GM18505 (cell line): ENCODE results near the gene RFX7.

Source experiments
- ATAC-seq: cut with Tn5 transposase; IDR thresholded peaks from one replicate; pipeline ENCODE4 v1.9.1; 2021; ENCODE audit not compliant: unreplicated experiment
- POLR2A ChIP-seq: IDR thresholded peaks from 4 replicates; pipeline ENCODE4 v1.6.1; 2011; ENCODE audit warnings: borderline replicate concordance; ENCODE audit not compliant: insufficient read depth, insufficient read length; ENCODE audit errors: extremely low read depth

Gene RFX7

DNA sequence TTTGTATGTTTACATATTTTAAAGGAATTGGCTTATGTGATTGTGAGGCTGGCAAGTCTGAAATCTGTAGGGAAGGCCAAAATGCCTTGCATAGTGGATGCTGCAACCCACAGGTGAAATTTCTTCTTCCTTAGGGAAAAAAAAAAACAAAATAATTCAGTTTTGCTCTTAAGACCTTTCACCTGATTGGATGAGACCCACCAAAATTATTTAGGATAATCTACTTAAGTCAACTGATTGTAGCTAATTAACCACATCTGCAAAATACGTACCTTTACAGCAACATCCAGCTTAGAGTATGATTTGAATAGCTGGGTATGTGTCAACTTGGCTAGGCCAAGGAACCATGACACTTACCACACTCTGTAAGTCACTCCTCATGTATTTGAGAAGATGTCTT, 6.9 kb upstream of the RFX7 start:
- TF ChIP-seq POLR2A: no peak
- no peak for ATAC-seq

DNA sequence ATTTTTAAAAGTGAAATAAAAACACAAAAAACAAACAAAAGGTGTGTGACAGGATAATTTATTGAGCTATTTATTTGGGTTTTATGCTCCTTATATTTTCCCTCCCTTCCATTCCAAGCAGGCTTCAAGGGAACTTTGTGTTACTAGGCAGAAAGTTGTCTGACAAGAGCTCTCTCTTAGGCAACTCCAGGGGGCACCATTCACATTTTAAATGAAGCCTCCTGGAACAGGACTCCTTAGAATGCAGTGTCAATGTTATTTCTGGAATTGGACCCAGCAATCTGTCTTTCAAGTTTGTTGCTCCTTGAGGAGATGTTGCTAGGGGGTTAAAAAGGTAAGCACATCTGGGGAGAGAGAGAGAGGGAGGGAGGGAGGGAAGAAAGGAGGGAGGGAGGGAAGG, 5.4 kb upstream of the RFX7 start:
- TF ChIP-seq POLR2A: no peak
- no peak for ATAC-seq

DNA sequence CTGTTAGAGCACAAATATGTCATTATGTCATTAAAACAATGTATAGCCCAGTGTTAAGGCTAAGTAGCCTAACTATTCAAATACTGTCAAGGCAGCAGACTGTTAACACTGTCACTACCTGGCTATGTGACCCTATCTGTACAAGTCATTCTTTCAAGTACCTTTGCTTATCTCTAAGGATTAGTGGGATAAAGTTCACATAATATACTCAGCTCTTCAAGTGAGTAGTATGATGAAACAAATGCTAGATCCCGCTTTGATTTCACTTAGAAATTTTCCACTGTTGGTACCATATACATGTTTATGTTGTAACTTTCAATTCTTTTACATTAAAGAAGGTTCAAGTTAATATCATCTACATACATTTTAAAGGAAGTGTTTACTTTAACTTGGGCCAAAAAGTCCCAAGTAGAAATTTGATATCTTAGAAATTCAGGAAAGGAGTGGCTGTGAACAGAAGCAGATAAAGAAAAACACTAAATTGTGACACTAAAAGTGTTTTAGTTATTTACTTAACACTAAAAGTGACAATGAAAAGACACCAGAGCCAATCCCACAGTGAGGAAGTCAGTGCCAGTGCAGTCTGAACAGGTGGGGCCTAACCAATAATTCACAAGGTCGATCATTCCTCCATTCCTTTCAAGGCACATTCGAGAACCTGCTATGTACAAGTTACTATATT, 4.8 kb upstream of the RFX7 start:
- TF ChIP-seq POLR2A: no peak
- ATAC-seq: no peak

DNA sequence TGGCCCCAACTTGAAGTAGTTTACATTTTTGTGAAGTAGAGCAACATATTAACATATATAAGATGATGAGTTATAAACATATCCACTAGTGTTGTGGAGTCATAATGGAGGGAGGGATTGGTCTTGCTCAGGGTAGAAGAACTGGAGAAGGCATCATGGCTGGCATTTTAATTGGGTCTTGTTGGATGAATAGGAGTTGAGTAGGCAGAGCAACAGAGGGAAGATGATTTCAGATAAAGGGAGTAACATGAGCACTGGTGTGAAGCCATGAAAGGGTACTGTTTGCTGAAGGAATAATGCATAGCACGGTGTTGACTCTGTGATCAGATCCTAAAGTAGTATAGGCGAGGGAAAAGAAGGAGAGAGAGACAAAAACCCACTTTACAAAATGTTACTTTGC, 3.6 kb upstream of the RFX7 start:
- no peak for ATAC-seq
- no peak for TF ChIP-seq POLR2A

DNA sequence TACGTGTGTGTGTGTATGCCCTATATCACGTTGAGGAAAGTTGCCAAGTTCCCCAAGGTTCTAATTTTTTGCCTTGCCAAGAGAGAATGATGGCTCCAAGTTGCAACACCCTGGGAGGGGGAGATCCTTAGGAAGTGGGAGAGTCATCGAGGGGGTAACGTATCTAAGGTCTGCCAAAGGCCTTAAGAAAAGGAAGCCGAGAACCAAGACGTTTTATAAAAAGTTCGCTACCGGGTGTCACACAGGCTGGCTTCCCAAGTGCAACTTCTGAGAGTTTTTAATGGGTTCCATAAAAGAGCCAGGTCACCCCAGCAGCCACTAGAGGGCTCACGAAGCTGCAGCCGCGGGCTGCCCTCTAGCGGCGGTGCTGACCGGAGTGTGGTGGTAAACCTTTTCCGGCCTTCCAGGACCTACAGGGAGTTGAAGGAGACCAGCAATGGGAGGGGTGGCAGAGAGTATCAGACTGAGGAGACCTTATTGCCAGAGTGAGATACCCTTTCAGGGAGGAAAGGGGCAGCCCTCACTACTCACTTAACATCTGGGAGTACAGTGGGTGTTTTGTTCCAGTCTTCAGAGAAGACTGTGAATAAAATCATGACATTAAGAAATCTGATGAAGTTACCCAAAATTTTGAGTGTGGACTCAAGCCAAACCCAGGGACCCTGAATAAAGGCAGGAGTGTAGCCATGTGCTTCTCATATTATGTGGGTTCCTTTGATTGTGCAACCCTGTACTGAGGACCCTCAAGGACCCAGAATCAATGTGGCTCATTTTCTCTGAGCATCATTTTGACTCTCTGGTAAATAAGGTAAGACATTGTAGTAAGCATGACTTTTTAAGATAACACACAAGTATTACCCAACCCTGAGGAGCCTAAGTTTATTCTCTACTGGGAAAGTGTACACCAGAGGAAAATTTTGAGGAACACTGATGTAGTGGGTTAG, 2.5 kb upstream of the RFX7 start:
- peak; percentile 65 for ATAC-seq
- TF ChIP-seq POLR2A: peak; percentile 78

DNA sequence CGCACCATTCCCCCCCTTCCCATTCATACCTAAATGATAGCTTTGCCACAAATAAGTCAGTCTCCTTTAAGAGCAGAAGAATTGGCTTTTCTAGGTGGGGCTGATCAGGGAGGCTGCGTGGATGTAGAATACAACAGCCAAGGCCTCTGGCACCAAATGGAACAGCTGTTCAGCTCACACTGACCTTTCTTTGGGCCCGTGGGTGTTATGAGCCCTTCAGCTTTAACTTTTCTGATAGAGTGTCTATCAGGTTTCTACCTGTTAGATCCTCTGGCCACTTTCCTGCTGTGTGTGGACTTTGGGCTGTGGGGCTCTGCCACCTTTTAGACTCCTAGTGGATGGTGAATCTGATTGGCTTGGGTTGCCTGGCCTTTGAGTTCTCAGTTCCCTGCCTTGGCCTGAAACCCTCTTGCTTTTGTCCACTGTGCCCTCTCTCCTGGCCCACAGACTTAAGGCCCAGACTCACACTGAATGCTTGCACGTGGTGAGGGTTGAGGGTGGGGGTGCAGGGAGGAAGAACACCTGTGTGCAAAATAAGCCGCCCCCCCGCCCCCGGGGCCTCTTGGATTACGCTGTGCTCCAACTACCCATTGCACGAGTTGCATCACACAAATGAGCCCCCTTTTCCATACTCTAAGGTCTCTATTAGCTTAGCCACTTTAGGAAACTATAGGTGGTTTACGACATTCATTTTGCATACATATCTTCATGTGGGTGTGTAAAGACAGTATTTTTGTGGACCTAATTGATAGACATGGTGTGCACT, 1.3 kb upstream of the RFX7 start:
- TF ChIP-seq POLR2A: peak; percentile 40
- ATAC-seq: no peak

DNA sequence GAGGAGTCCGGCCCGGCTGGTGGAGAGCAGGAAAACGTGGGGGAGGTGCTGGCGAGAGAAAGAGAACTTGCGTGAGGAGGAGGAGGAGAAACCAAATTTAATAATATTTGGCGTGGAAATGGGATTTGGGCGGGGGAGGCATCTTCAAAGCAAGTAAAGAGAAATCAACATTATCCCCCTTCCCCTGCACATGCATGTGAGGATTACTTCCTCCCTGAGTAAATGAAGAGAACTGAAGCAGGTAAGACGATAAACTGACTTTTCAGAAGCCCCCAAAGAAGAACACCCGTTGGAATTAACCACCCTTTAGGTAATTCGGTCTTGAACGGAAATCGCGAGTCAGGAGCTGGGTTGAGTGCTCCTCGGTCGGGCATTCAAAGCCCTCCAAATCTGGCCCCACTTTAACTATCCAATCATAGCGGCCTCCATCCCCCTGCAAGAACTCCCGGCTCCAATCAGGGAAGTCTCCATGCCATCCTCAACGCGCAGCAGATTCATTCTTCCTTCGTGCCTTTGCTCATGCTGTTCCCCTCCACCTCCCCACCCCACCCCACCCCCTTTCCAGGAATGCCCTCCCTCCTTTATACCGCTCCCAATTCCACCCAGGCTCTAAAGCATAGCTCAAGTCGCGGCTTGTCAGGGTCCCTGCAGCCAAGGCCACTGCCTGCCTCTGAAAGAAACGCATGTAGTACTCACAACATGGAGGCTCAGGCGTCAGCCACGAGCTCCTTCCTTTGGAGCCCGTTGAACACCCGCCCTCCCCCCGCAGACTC, 545 bp upstream of the RFX7 start:
- TF ChIP-seq POLR2A: no peak
- no peak for ATAC-seq

DNA sequence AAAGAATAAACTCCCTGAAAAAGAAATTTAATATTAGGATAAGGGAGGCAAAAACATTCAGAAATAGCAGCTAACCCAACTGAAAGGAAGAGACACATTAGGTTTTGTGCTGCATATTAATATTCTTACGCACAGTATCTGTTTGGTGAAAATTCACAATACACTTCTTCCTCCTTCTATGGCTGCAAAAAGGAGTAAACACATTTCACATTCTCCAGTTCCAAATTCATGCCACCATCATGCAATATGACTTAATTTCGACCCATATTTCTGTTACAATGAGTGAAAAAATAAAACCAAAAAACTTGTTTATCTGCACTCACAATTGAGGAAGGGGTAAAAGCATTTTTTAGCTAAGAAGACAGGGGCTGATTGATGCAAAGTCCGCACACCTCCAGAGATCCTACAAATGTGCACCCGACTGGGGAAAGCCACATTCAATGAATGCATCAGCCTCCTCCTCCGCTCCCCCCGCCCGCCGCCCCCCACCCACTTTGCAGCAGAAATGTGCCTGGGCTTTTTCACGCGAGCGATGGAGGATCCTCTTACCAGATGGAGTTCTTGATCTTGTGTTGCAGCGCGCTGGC, 1.0 kb downstream of the RFX7 start:
- no peak for TF ChIP-seq POLR2A
- ATAC-seq: no peak

DNA sequence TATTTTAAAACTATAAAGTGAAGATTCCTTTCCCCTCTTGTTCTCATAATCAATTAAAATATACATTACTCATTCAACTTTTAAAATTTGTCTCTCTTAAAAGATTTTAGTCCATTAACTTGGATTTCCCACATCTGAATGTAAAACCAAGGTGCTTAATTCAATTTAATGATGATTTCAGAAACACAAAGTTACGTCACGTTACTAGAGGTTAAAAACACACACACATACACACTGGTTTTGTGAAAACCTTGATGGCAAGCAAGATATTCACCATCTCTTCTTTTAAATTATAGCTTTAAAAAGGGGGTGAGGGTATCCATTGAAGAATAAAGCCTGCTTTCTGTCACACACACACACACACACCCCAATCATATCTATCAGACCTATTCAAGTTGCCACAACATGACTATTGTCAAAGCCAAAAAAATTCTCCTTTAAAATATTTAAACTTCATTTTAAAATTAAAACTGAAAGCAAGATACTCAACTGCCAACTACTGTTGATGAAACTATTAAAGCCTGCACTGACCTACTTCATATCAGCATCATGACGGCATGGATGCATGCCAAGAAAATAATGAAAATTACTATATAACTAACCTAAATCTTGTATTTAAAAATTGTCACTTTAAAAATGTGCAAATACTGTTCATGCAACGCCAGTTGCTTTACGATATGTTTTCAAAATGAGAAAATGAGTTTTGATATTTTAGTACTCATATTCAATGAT, 2.1 kb downstream of the RFX7 start:
- no peak for ATAC-seq
- TF ChIP-seq POLR2A: no peak

DNA sequence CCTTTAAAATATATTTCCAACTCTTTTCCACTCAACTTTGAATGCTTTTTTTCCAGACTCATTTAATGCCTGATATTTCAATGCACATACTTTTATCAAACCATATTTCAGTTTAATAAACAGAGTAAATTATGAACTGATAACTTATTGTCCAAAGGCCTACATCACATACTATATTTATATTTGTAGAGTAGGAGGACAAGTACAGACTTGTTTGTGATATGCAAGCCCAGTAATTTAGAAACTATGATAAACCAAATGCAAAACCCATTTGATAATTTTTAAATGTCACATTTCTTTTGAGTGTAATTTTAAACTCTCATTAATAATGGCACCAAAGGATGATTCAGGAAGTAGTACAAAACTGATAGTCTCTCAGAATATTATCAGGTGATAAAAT, 3.3 kb downstream of the RFX7 start:
- no peak for TF ChIP-seq POLR2A
- no peak for ATAC-seq

DNA sequence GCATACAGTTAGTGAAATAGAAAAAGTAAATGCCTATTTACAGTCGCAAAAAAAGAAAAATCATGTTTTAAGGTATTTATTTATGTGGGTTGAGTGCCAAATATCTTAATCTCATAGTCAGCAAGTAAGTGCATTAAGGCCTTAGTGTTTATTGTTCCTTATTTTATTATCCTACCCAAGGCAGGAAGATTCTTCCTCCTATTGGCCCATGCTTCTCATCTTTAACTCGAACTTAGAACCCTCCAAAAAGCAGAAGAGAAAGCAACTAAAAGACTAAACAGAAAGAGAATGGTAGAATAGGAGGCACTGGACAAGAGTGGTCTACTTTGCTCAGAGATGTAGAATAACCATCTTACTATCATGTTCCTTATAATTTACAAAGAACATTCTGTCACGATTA, 7.5 kb downstream of the RFX7 start:
- ATAC-seq: no peak

DNA sequence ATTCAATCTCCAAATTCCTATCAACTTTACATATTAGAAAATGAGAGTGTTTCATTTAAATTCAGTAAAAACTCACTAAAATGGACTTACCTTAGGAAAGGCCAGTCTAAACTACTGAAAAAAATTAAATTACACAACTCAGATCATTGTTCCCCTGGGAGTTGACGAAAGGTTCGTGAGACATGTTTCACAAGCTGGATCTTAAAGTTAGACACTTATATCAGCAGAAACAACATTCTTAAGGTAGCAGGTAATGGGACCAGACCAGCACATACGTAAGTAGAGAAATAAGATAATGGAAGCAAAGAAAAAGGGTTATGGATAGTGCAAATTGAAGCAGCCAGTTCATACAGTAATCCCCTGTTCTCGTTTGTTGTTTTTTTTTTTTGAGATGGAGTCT, 8.9 kb downstream of the RFX7 start:
- no peak for TF ChIP-seq POLR2A
- ATAC-seq: no peak

More for the DNA sequence above, 7.5 kb downstream of the RFX7 start:
- no peak for TF ChIP-seq POLR2A
